H1 (cell line): ENCODE measurements around the gene INPP5J. TPM values are rescaled to one million over a fixed set of nuclear protein-coding genes. Genes with fewer than 3 reads are reported as not detected.

Experiments used
- CTCF ChIA-PET: fragments of 300-600 bp; sonication (Branson Sonifier 250); formaldehyde crosslinking; loops from one replicate; lab custom pipeline; 2021; ENCODE audit not compliant: partially characterized antibody; lab: Charles Lee
- POLR2A ChIA-PET: fragments of 300-600 bp; sonication (Branson Sonifier 250); formaldehyde crosslinking; loops from one replicate; lab custom pipeline; 2021; ENCODE audit warnings: inconsistent platforms; ENCODE audit not compliant: partially characterized antibody; lab: Charles Lee
- DNase-seq, 2 experiments: peaks; one replicate each; pipeline versions ENCODE4 v3.0.0 to v3.0.0-alpha.2; 2010 to 2022; ENCODE audit warnings: low spot score in 2 of 2, low read depth in 1 of 2, mixed read lengths in 1 of 2
- FAIRE-seq: peaks from 2 replicates; lab custom pipeline; 2011; peaks lifted over from hg19 to GRCh38; lab: Jason Lieb, UNC
- H2AFZ ChIP-seq: 2 replicates; pipeline ENCODE4 v1.8.1; 2012; ENCODE audit warnings: low read length, inconsistent platforms
- H2AK5ac ChIP-seq: 2 replicates; pipeline ENCODE4 v1.6.1; 2013; ENCODE audit warnings: low read depth, low read length
- H2BK120ac ChIP-seq: replicated peaks from 2 replicates; pipeline ENCODE3; 2013; ENCODE audit warnings: low read depth, low read length, inconsistent platforms
- H2BK12ac ChIP-seq: 2 replicates; pipeline ENCODE4 v1.6.1; 2013; ENCODE audit warnings: low read depth, low read length
- H2BK15ac ChIP-seq: 2 replicates; pipeline ENCODE4 v1.6.1; 2013; ENCODE audit warnings: low read length
- H2BK20ac ChIP-seq: 2 replicates; pipeline ENCODE4 v1.6.1; 2013; ENCODE audit warnings: low read length
- H2BK5ac ChIP-seq: 2 replicates; pipeline ENCODE4 v1.6.1; 2013; ENCODE audit warnings: low read depth, low read length
- H3K14ac ChIP-seq: 2 replicates; pipeline ENCODE4 v1.6.1; 2013; ENCODE audit warnings: inconsistent platforms; ENCODE audit not compliant: insufficient read length
- H3K18ac ChIP-seq: 2 replicates; pipeline ENCODE4 v1.6.1; 2013; ENCODE audit warnings: low read length; ENCODE audit errors: extremely low read depth
- H3K23ac ChIP-seq: 2 replicates; pipeline ENCODE4 v1.6.1; 2013; ENCODE audit warnings: inconsistent platforms; ENCODE audit not compliant: insufficient read length
- H3K23me2 ChIP-seq: 2 replicates; pipeline ENCODE4 v1.6.1; 2013; ENCODE audit warnings: low read depth, low read length
- H3K27ac ChIP-seq: 2 replicates; pipeline ENCODE4 v1.6.1; 2011; ENCODE audit warnings: low read depth, low read length, inconsistent platforms
- H3K27me3 ChIP-seq, 4 experiments: replicated peaks in 1 of 4; 1 replicate in 1 of 4; 2 replicates in 3 of 4; pipeline versions ENCODE4 v1.6.1 to v1.8.1; 2011 to 2013; ENCODE audit warnings: low read length in 3 of 4, mild to moderate bottlenecking in 3 of 4, inconsistent platforms in 2 of 4, mixed read lengths in 2 of 4, moderate library complexity in 1 of 4; ENCODE audit not compliant: control insufficient read depth in 3 of 4, insufficient read depth in 3 of 4; ENCODE audit errors: extremely low read depth in 1 of 4
- H3K36me3 ChIP-seq, 4 experiments: 2 replicates each; pipeline versions ENCODE4 v1.6.1 to v1.8.1; 2011 to 2013; ENCODE audit warnings: mild to moderate bottlenecking in 4 of 4, low read length in 3 of 4, moderate library complexity in 2 of 4, control low read depth in 1 of 4, inconsistent platforms in 1 of 4; ENCODE audit not compliant: insufficient read depth in 4 of 4, control insufficient read depth in 2 of 4
- H3K4ac ChIP-seq: replicated peaks from 2 replicates; pipeline ENCODE3; 2013; ENCODE audit warnings: low read length, low read depth, mixed read lengths, inconsistent platforms; ENCODE audit not compliant: insufficient read length
- H3K4me1 ChIP-seq, 4 experiments: replicated peaks in 1 of 4; 1 replicate in 1 of 4; 2 replicates in 3 of 4; pipeline versions ENCODE4 v1.6.1 to v1.8.1; 2011 to 2013; ENCODE audit warnings: low read length in 3 of 4, inconsistent platforms in 2 of 4, mixed read lengths in 1 of 4; ENCODE audit not compliant: insufficient read depth in 4 of 4, control insufficient read depth in 3 of 4
- H3K4me2 ChIP-seq, 2 experiments: 2 replicates each; pipeline versions ENCODE4 v1.6.1 to v1.8.1; 2011 to 2013; ENCODE audit warnings: low read depth in 2 of 2, low read length in 2 of 2, control low read depth in 1 of 2, inconsistent platforms in 1 of 2, mild to moderate bottlenecking in 1 of 2; ENCODE audit not compliant: insufficient read depth in 1 of 2
- H3K4me3 ChIP-seq, 4 experiments: fragments of 200-600, 300-600 bp in 1 of 4; sonication (generic), shearing (Covaris generic), sonication (Bioruptor Twin) in 1 of 4; 2 replicates each; pipeline versions ENCODE4 v1.5.1 to v1.8.1; 2011 to 2016; ENCODE audit warnings: low read length in 4 of 4, low read depth in 3 of 4, control low read depth in 2 of 4, inconsistent platforms in 2 of 4, mild to moderate bottlenecking in 2 of 4, mixed read lengths in 1 of 4, moderate library complexity in 1 of 4; ENCODE audit not compliant: insufficient read depth in 2 of 4; ENCODE audit errors: extremely low read depth in 1 of 4
- H3K56ac ChIP-seq: replicated peaks from 2 replicates; pipeline ENCODE3; 2013; ENCODE audit warnings: low read depth, mild to moderate bottlenecking, mixed read lengths, low read length, inconsistent platforms; ENCODE audit not compliant: insufficient read length
- H3K79me1 ChIP-seq: 2 replicates; pipeline ENCODE4 v1.6.1; 2013; ENCODE audit warnings: low read depth, low read length, control low read depth
- H3K79me2 ChIP-seq, 2 experiments: 2 replicates each; pipeline versions ENCODE4 v1.6.1 to v1.8.1; 2012 to 2013; ENCODE audit warnings: low read length in 2 of 2, mild to moderate bottlenecking in 2 of 2, inconsistent platforms in 1 of 2; ENCODE audit not compliant: insufficient read depth in 2 of 2, control insufficient read depth in 1 of 2
- H3K9ac ChIP-seq, 4 experiments: replicated peaks in 1 of 4; 1 replicate in 1 of 4; 2 replicates in 3 of 4; pipeline versions ENCODE4 v1.6.1 to v1.8.1; 2011 to 2013; ENCODE audit warnings: low read depth in 3 of 4, low read length in 3 of 4, control low read depth in 2 of 4, mild to moderate bottlenecking in 2 of 4, moderate library complexity in 2 of 4, inconsistent platforms in 1 of 4; ENCODE audit errors: extremely low read depth in 1 of 4
- H3K9me3 ChIP-seq, 2 experiments: 2 replicates each; pipeline versions ENCODE4 v1.6.1 to v1.8.1; 2012 to 2013; ENCODE audit warnings: mild to moderate bottlenecking in 2 of 2, moderate library complexity in 2 of 2, control low read depth in 1 of 2, inconsistent platforms in 1 of 2, low read depth in 1 of 2, low read length in 1 of 2, mixed read lengths in 1 of 2; ENCODE audit not compliant: insufficient read depth in 2 of 2
- H4K20me1 ChIP-seq, 2 experiments: replicated peaks in 1 of 2; 2 replicates each; pipeline versions ENCODE3 to v1.8.1; 2011 to 2013; ENCODE audit warnings: inconsistent platforms in 2 of 2, low read length in 2 of 2, mild to moderate bottlenecking in 1 of 2; ENCODE audit not compliant: insufficient read depth in 2 of 2, control insufficient read depth in 1 of 2
- H4K5ac ChIP-seq: 2 replicates; pipeline ENCODE4 v1.6.1; 2013; ENCODE audit warnings: low read length, low read depth, mixed read lengths, inconsistent platforms; ENCODE audit not compliant: insufficient read length
- H4K8ac ChIP-seq: 2 replicates; pipeline ENCODE4 v1.8.0; 2013; ENCODE audit warnings: mild to moderate bottlenecking, moderate library complexity, low read length, inconsistent platforms; ENCODE audit not compliant: insufficient read depth; ENCODE audit errors: extremely low read depth
- H4K91ac ChIP-seq: replicated peaks from 2 replicates; pipeline ENCODE3; 2013; ENCODE audit warnings: low read length, mixed read lengths, inconsistent platforms; ENCODE audit not compliant: insufficient read length
- BRCA1 ChIP-seq: IDR thresholded peaks from 2 replicates; pipeline ENCODE4 v1.6.1; 2012; ENCODE audit warnings: low read depth, low read length, improper control_type of control experiment
- CEBPB ChIP-seq: IDR thresholded peaks from 2 replicates; pipeline ENCODE4 v1.6.1; 2012; ENCODE audit warnings: low read depth, low read length
- CHD2 ChIP-seq: IDR thresholded peaks from 2 replicates; pipeline ENCODE4 v1.6.1; 2012; ENCODE audit warnings: low read length, improper control_type of control experiment
- CREB1 ChIP-seq: IDR thresholded peaks from 2 replicates; pipeline ENCODE4 v1.6.1; 2012; ENCODE audit warnings: inconsistent platforms
- E2F6 ChIP-seq: IDR thresholded peaks from 2 replicates; pipeline ENCODE4 v1.6.1; 2012; ENCODE audit warnings: inconsistent platforms
- EP300 ChIP-seq, 2 experiments: IDR thresholded peaks; 1 replicate in 1 of 2; 2 replicates in 1 of 2; pipeline ENCODE4 v1.6.1; 2011 to 2012; ENCODE audit warnings: low read depth in 2 of 2, low read length in 2 of 2, mild to moderate bottlenecking in 2 of 2, borderline replicate concordance in 1 of 2, inconsistent platforms in 1 of 2, moderate library complexity in 1 of 2
- KDM4A ChIP-seq: IDR thresholded peaks from one replicate; pipeline ENCODE4 v1.7.1; 2012; ENCODE audit warnings: low read depth, mild to moderate bottlenecking, moderate library complexity, low read length, inconsistent platforms; ENCODE audit not compliant: severe bottlenecking
- KDM5A ChIP-seq: fragments of 200-600 bp; IDR thresholded peaks from 2 replicates; pipeline ENCODE4 v1.7.1; 2012; ENCODE audit warnings: mild to moderate bottlenecking, low read length, inconsistent platforms, mixed read lengths
- SIN3A ChIP-seq, 2 experiments: IDR thresholded peaks in 1 of 2; conservative IDR thresholded peaks in 1 of 2; 2 replicates each; pipeline ENCODE4 v1.6.1; 2011 to 2012; ENCODE audit warnings: low read length in 2 of 2, improper control_type of control experiment in 1 of 2, low read depth in 1 of 2, mild to moderate bottlenecking in 1 of 2
- TBP ChIP-seq: IDR thresholded peaks from 2 replicates; pipeline ENCODE4 v1.6.1; 2011; ENCODE audit warnings: low read depth, low read length, improper control_type of control experiment
- TCF12 ChIP-seq: IDR thresholded peaks from 2 replicates; pipeline ENCODE4 v1.6.1; 2011; ENCODE audit warnings: low read depth, mild to moderate bottlenecking, low read length
- ZNF274 ChIP-seq: IDR thresholded peaks from 2 replicates; pipeline ENCODE4 v1.7.0; 2012; ENCODE audit warnings: low read length, borderline replicate concordance; ENCODE audit errors: extremely low read depth
- WGBS, 2 experiments: shearing (Covaris generic) in 1 of 2; methylation state at CpG; one replicate each; pipeline versions ENCODE4 v1.1.6 to v1.1.7; 2013 to 2015; ENCODE audit warnings: low lambda C conversion rate in 2 of 2, mixed read lengths in 2 of 2, inconsistent platforms in 1 of 2, low coverage in 1 of 2, missing lambda C conversion rate in 1 of 2; ENCODE audit not compliant: insufficient replicate concordance in 2 of 2, insufficient coverage in 1 of 2, insufficient read length in 1 of 2; ENCODE audit errors: extremely low coverage in 1 of 2, missing lambda C conversion rate in 1 of 2; 5-methylcytosine and 5-hydroxymethylcytosine counted together
- polyA plus RNA-seq, 7 experiments: library from polyadenylated mRNA; depleted of rRNA in 3 of 7; stranded (reverse) in 5 of 7; unstranded in 2 of 7; fragments of >200 nt in 5 of 7; fragments of 200-250 nt in 2 of 7; gene quantifications; 1 replicate in 5 of 7; 2 replicates in 1 of 7; 4 replicates in 1 of 7; pipeline versions ENCODE4 v1.2.1 to v1.2.3, GENCODE V29; 2011 to 2013; ENCODE audit warnings: missing spikeins in 2 of 7, mixed read lengths in 2 of 7
- total RNA-seq: library from RNA; stranded (reverse); fragmentation: NEBNext Ultra II Directional; extraction: Animal tissue kit (Norgen Biotek cat#: 25700); gene quantifications from 2 replicates; pipeline ENCODE4 v1.2.1, GENCODE V29; 2021

The INPP5J gene
- total and polyA plus RNA-seq, 2 of the 8 experiments (the other 6 are each of a cell fraction or from before 2014, with no cell fraction given): 5.4 to 6.0 TPM

GRCh38 chr22:31104869-31105268, 17.9 kb upstream of the INPP5J start:
- Histone ChIP-seq H2AK5ac (no peak overlapping the region), H2BK20ac (no peak overlapping the region), H3K14ac (no peak overlapping the region), H3K23ac (no peak overlapping the region), H3K79me2 (no peaks in the 10 kb centered on the region), H3K4me1 (peaks cover 0 to 15% (median 11%) of the 10 kb centered on the region in 4 experiments; a peak in 5 of 7 replicates), H2BK12ac (0 out of 2 replicates have a peak overlapping the region, but pooled peaks have one; percentile 22), H3K56ac (no peak overlapping the region), H4K20me1 (peaks cover 0 to 8% of the 10 kb centered on the region in 2 experiments), H2AFZ (no peak overlapping the region), H2BK5ac (no peak overlapping the region; the same call in 1 of the 2 replicates), H3K9me3 (no peaks in the 10 kb centered on the region), H3K9ac (no peak overlapping the region), H3K23me2 (peaks cover 8% of the 10 kb centered on the region; the same call in 1 of the 2 replicates), H4K5ac (no peak overlapping the region), H3K27ac (no peak overlapping the region), H3K27me3 (peaks cover 10 to 23% (median 22%) of the 10 kb centered on the region in 4 experiments), H3K18ac (no peak overlapping the region; the same call in 1 of the 2 replicates), H3K36me3 (no peaks in the 10 kb centered on the region), H3K79me1 (no peaks in the 10 kb centered on the region; the same call in 1 of the 2 replicates), H3K4ac (no peak overlapping the region), H4K91ac (no peak overlapping the region), H4K8ac (no peak overlapping the region; the same call in 1 of the 2 replicates), H3K4me3 (peak overlapping the region in 3 of 4 experiments; percentile 18 to 46 (median 23); a peak in 4 of 8 replicates), H3K4me2 (peak overlapping the region; percentile 61 to 66), H2BK15ac (no peak overlapping the region), H2BK120ac (no peak overlapping the region)
- ChIA-PET CTCF (interaction anchor here (0.7 to 16.8 kb wide), 28 partner anchors 10 to 188 kb away, joined by 3 to 207 read pairs (median 4); partner anchors contain the start of genes INPP5J, PIK3IP1, PLA2G3 and RNF185), POLR2A (interaction anchor here (0.6 to 2.3 kb wide), 11 partner anchors 9 to 174 kb away, joined by 3 to 25 read pairs (median 4); partner anchors contain the start of genes INPP5J, MORC2, RNF185 and TUG1)
- peak; percentile 68 to 89 for DNase-seq
- WGBS, 2 experiments: 11% methylated on average over 30 of the region's 35 CpGs; no CpG with 5 or more reads in 1 of the 2 experiments
- no peak for FAIRE-seq
- TF ChIP-seq EP300 (IDR thresholded peaks at IDR 0.05; ENCODE audit: borderline replicate concordance in 1 of 2, low read depth in 2 of 2, low read length in 2 of 2) (0 out of 3 replicates have a peak, but pooled peaks of 1 of the 2 experiments have one; percentile 43), TCF12 (0 out of 2 replicates have a peak, but pooled peaks have one; percentile 23), KDM4A (no peak), SIN3A (conservative IDR thresholded peaks at IDR 0.05 in 1 of 2, IDR thresholded peaks at IDR 0.05 in 1 of 2; ENCODE audit: low read depth in 1 of 2, low read length in 2 of 2) (0 out of 4 replicates have a peak, but pooled peaks of 1 of the 2 experiments have one; percentile 33), CHD2 (peak; percentile 88), CREB1 (peak; percentile 56), TBP (peak; percentile 20; the same call in 1 of the 2 replicates), E2F6 (peak; percentile 68), ZNF274 (no peak), CEBPB (peak; percentile 45; the same call in 1 of the 2 replicates), BRCA1 (0 out of 2 replicates have a peak, but pooled peaks have one; percentile 21), KDM5A (no peak)
